Type B pancreatic cell (in vitro differentiated cells): ENCODE data around the gene UBE2S. TPM values are rescaled to one million over a fixed set of nuclear protein-coding genes. Genes with fewer than 3 reads are reported as not detected.

Experiments
- DNase-seq: peaks from one replicate; pipeline ENCODE4 v3.0.0; 2021; ENCODE audit warnings: mixed read lengths; ENCODE audit not compliant: unreplicated experiment; ENCODE audit errors: extremely low spot score
- H3K27ac Mint-ChIP-seq: 2 replicates; pipeline ENCODE4 v1.8.0; 2021; ENCODE audit warnings: mild to moderate bottlenecking, mixed read lengths
- H3K27me3 Mint-ChIP-seq: 2 replicates; pipeline ENCODE4 v1.8.0; 2021; ENCODE audit warnings: mixed read lengths
- H3K36me3 Mint-ChIP-seq: 2 replicates; pipeline ENCODE4 v1.8.0; 2021; ENCODE audit warnings: mixed read lengths
- H3K4me1 Mint-ChIP-seq: one replicate; pipeline ENCODE4 v1.8.0; 2021; ENCODE audit warnings: mixed read lengths; ENCODE audit not compliant: unreplicated experiment
- H3K4me3 Mint-ChIP-seq: 2 replicates; pipeline ENCODE4 v1.8.0; 2021; ENCODE audit warnings: mild to moderate bottlenecking, mixed read lengths
- H3K9me3 Mint-ChIP-seq: 2 replicates; pipeline ENCODE4 v1.8.0; 2021; ENCODE audit warnings: mixed read lengths
- total RNA-seq: library from RNA; stranded (reverse); gene quantifications from 2 replicates; pipeline ENCODE4 v1.2.1, GENCODE V29; 2021; ENCODE audit warnings: low replicate concordance
- TF ChIP-seq, protein P1 (sequence below): fragments of 200-600 bp; sonication (generic); conservative IDR thresholded peaks from 2 replicates; pipeline ENCODE4 v1.5.0; 2021; ENCODE audit warnings: antibody characterized with exemption, mild to moderate bottlenecking

Gene UBE2S
- total RNA-seq, 1 donor from 2014 or later: 91.3 TPM

DNA sequence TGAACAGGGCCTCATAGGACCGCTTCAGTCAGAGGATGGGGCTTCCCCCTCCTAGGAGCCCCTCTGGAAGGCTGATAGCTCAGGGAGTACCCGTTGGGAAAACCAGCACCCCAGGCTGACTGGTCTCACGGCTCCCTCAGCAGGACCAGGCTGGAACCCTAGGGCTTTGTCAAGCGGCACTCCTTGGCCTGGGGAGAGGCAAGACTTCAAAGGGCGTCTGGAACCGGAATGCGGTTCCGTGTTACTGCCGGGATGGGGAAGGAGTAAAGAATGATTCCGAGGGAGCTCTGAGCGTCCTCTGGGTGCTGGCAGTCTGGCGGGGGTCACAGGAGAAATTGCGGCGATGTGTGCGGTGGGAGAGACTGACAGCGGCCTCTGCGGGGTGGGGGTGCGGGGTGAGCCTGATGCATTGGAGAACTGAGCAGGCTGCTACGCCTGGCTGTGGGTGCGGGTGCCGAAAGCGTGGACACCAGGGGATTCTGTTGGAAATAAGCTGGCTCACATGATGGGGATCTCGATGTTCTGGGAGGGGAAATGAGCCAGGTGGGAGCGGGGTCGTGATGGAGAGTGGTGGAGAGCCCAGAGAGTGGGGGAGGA is 54.9 kb downstream of the UBE2S start:
- Mint-ChIP-seq H3K4me3 (peak overlapping the region; percentile 79), H3K9me3 (no peaks in the 10 kb centered on the region), H3K36me3 (no peaks in the 10 kb centered on the region), H3K27ac (no peak overlapping the region), H3K4me1 (peaks cover 12% of the 10 kb centered on the region), H3K27me3 (peaks cover 66% of the 10 kb centered on the region)
- TF ChIP-seq, protein P1, sequence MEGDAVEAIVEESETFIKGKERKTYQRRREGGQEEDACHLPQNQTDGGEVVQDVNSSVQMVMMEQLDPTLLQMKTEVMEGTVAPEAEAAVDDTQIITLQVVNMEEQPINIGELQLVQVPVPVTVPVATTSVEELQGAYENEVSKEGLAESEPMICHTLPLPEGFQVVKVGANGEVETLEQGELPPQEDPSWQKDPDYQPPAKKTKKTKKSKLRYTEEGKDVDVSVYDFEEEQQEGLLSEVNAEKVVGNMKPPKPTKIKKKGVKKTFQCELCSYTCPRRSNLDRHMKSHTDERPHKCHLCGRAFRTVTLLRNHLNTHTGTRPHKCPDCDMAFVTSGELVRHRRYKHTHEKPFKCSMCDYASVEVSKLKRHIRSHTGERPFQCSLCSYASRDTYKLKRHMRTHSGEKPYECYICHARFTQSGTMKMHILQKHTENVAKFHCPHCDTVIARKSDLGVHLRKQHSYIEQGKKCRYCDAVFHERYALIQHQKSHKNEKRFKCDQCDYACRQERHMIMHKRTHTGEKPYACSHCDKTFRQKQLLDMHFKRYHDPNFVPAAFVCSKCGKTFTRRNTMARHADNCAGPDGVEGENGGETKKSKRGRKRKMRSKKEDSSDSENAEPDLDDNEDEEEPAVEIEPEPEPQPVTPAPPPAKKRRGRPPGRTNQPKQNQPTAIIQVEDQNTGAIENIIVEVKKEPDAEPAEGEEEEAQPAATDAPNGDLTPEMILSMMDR: no peak
- no peak for DNase-seq

DNA sequence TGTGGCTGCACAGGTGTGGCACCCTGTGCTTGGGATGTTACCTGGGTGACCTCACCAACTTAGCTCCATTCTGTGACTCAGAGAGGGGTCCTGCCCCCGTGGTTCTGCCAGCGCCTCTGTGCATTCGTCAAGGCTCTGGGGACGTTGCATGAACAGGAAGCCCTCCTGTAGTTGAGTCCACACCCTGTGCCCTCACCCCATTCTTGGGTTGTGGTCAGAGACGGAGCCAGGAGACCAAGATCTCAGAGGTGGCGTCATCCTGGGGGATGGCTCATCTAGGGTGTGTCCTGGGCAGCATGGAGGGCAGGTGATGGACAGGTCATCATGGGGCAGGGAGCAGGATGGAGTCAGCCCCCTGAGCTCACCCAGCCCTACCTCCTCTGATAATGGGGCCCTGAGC is 55.5 kb downstream of the UBE2S start:
- Mint-ChIP-seq H3K27me3 (peaks cover 60% of the 10 kb centered on the region), H3K36me3 (no peaks in the 10 kb centered on the region), H3K9me3 (no peaks in the 10 kb centered on the region), H3K4me3 (no peak overlapping the region), H3K4me1 (peaks cover 9% of the 10 kb centered on the region), H3K27ac (no peak overlapping the region)
- TF ChIP-seq, protein P1: no peak
- DNase-seq: no peak

DNA sequence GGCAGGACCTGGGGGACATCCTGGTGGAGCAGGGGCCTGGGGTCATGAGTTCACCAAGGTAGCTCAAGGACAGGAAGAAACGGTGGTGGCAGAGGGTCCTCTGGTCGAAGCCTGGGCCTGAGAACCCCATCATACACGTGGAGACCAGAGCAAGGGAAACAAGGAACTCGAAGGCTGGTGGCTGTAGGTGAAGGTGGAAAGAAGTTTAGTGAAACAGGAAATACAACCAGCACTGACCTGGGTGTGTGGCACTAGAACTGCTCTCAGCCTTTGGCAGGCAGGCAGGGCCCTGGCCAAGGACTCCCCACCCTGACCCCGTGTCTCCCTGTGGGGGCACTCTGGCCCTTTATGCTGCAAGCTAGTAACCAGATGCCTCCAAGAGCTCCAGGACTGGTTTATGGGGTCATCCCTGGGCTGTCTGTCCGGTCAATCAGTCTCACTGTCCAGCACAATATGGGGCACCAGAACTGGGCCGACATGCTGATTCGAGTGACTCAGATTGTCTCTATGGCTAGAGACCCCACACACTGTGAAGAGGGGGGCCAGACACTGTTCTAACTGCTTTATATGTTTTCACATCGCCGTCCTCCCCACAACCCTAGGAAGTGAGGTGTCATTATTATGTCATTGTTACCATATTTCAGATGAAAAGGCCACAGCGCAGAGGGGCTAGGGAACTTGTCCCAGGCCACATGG is 56.8 kb downstream of the UBE2S start:
- DNase-seq: no peak
- H3K27me3 Mint-ChIP-seq: peaks cover 47% of the 10 kb centered on the region
- peak overlapping the region; percentile 41 for H3K4me3 Mint-ChIP-seq
- peaks cover 9% of the 10 kb centered on the region for H3K4me1 Mint-ChIP-seq
- H3K36me3 Mint-ChIP-seq: no peaks in the 10 kb centered on the region
- no peak overlapping the region for H3K27ac Mint-ChIP-seq
- no peaks in the 10 kb centered on the region for H3K9me3 Mint-ChIP-seq
- TF ChIP-seq, protein P1: no peak

Other genes starting within 250 kb of the UBE2S start
- gene DNAAF3, start 241.2 kb downstream of the UBE2S start, total RNA-seq: 5.9 and 12.2 TPM in 2 replicates
- gene SYT5, start 227.5 kb downstream of the UBE2S start, total RNA-seq: 5.0 and 9.1 TPM in 2 replicates
- 3.9 and 4.3 TPM in 2 replicates for gene PTPRH, start 198.3 kb downstream of the UBE2S start, total RNA-seq
- gene TMEM86B, start 179.0 kb downstream of the UBE2S start, total RNA-seq: 14.4 and 19.0 TPM in 2 replicates
- 71.5 and 72.3 TPM in 2 replicates for gene PPP6R1, start 148.8 kb downstream of the UBE2S start, total RNA-seq
- gene HSPBP1, start 127.7 kb downstream of the UBE2S start, total RNA-seq: 37.8 and 50.7 TPM in 2 replicates
- 9.8 and 32.3 TPM in 2 replicates for gene BRSK1, start 123.8 kb downstream of the UBE2S start, total RNA-seq
- gene TMEM150B, start 82.4 kb downstream of the UBE2S start, total RNA-seq: 1.2 and 1.6 TPM in 2 replicates
- 26.9 and 32.9 TPM in 2 replicates for gene KMT5C, start 67.9 kb downstream of the UBE2S start, total RNA-seq
- 0.33 and 0.87 TPM in 2 replicates for gene COX6B2, start 53.1 kb downstream of the UBE2S start, total RNA-seq
- not detected in 2 replicates for gene GARIN5B, start 44.5 kb downstream of the UBE2S start, total RNA-seq
- gene IL11, start 37.3 kb downstream of the UBE2S start, total RNA-seq: 0.46 and 0.48 TPM in 2 replicates
- 2.6 and 2.8 TPM in 2 replicates for gene TMEM190, start 31.0 kb downstream of the UBE2S start, total RNA-seq
- gene TMEM238, start 23.5 kb downstream of the UBE2S start, total RNA-seq: 8.1 and 14.0 TPM in 2 replicates
- 1,799 and 2,072 TPM in 2 replicates for gene RPL28, start 21.9 kb downstream of the UBE2S start, total RNA-seq
- gene SHISA7, start 35.5 kb upstream of the UBE2S start, total RNA-seq: 0.05 and 0.22 TPM in 2 replicates
- gene ISOC2, start 53.9 kb upstream of the UBE2S start, total RNA-seq: 44.2 and 47.5 TPM in 2 replicates
- gene C19orf85, start 57.0 kb upstream of the UBE2S start, total RNA-seq: not detected in 2 replicates
- 10.3 and 13.2 TPM in 2 replicates for gene ZNF628, start 68.8 kb upstream of the UBE2S start, total RNA-seq
- 46.5 and 64.3 TPM in 2 replicates for gene NAT14, start 77.4 kb upstream of the UBE2S start, total RNA-seq
- 0.83 and 1.5 TPM in 2 replicates for gene SSC5D, start 80.6 kb upstream of the UBE2S start, total RNA-seq
- 0.75 TPM in 1 of 2 replicates, not detected in the other for gene SBK2, start 129.3 kb upstream of the UBE2S start, total RNA-seq
- gene SBK3, start 137.8 kb upstream of the UBE2S start, total RNA-seq: 0.24 and 0.36 TPM in 2 replicates
- 21.1 and 23.9 TPM in 2 replicates for gene ZNF579, start 173.1 kb upstream of the UBE2S start, total RNA-seq
- 18.4 and 22.4 TPM in 2 replicates for gene FIZ1, start 191.7 kb upstream of the UBE2S start, total RNA-seq
- 13.6 and 23.9 TPM in 2 replicates for gene ZNF524, start 192.5 kb upstream of the UBE2S start, total RNA-seq
- 14.6 and 16.2 TPM in 2 replicates for gene ZNF865, start 197.9 kb upstream of the UBE2S start, total RNA-seq
- 9.4 and 9.6 TPM in 2 replicates for gene ZNF784, start 216.8 kb upstream of the UBE2S start, total RNA-seq
- 28.5 and 37.4 TPM in 2 replicates for gene ZNF580, start 233.2 kb upstream of the UBE2S start, total RNA-seq
- gene ZNF581, start 235.9 kb upstream of the UBE2S start, total RNA-seq: 41.3 and 43.1 TPM in 2 replicates
- 16.1 and 18.1 TPM in 2 replicates for gene CCDC106, start 240.4 kb upstream of the UBE2S start, total RNA-seq
- gene U2AF2, start 247.2 kb upstream of the UBE2S start, total RNA-seq: 170 and 232 TPM in 2 replicates